ENCODE measurements around the gene HS3ST3A1. TPM values are rescaled to one million over a fixed set of nuclear protein-coding genes. Genes with fewer than 3 reads are reported as not detected.

The HS3ST3A1 gene
- total and polyA plus RNA-seq, 12 donors, result 0.12 to 4.1 (median 1.6) TPM; not detected in 1

DNA sequence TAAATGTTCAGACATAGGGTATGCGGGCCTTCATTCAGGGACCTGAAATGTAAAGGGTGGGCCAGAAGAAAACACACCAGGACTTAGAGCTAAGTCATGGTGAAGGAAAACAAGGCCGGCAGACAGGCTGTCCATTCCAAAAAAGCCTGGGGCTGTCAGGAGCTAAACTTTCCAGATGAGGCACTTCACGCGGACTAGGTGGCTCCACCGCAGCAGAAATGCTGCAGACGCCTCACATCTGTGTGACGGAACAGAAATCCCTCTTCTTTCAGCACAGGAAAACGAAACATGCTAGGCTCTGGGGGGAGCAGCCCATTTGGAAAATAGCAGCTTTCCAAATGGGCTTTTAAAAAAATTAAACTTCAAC lies 88.7 kb downstream of the HS3ST3A1 start:
- Histone ChIP-seq H3K4me3 (no peak overlapping the region), H3K9me3 (no peaks in the 10 kb centered on the region), H3K27ac (peak overlapping the region in 1 of 10 donors; percentile 23), H3K36me3 (no peaks in the 10 kb centered on the region), H3K4me1 (peaks cover 0 to 9% (median 0%) of the 10 kb centered on the region in 9 donors), H3K27me3 (no peaks in the 10 kb centered on the region)
- ATAC-seq (peak in 5 of 8 donors; percentile 42 to 85 (median 72)), DNase-seq (peak in 1 of 2 donors; percentile 20)
- 40 to 49% methylated on average over 8 of the region's 8 CpGs for WGBS, 2 donors
- intact Hi-C loops (cut with DNase I), result no loop called here
- TF ChIP-seq, protein P1, sequence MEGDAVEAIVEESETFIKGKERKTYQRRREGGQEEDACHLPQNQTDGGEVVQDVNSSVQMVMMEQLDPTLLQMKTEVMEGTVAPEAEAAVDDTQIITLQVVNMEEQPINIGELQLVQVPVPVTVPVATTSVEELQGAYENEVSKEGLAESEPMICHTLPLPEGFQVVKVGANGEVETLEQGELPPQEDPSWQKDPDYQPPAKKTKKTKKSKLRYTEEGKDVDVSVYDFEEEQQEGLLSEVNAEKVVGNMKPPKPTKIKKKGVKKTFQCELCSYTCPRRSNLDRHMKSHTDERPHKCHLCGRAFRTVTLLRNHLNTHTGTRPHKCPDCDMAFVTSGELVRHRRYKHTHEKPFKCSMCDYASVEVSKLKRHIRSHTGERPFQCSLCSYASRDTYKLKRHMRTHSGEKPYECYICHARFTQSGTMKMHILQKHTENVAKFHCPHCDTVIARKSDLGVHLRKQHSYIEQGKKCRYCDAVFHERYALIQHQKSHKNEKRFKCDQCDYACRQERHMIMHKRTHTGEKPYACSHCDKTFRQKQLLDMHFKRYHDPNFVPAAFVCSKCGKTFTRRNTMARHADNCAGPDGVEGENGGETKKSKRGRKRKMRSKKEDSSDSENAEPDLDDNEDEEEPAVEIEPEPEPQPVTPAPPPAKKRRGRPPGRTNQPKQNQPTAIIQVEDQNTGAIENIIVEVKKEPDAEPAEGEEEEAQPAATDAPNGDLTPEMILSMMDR (IDR thresholded peaks at IDR 0.05), result no peak

DNA sequence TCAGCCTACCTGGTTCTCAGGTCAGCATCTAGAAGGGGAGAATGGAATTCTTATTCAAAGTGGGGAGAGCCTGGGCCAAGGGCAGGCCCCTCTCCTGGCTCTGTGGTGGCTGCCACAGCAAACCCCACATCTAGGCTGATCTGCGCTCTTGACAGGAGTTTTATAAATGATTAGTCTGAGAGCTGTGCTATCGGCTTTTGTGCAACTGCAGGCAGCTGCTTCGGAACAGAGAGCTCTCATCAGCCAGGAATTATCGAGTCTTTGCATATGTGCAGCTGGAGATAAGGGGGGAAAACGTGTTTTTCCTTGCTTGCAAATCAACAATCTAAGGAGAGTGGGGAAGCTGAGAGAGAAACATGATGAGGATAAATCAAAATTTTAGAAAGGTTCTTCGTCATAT lies 91.7 kb downstream of the HS3ST3A1 start:
- Histone ChIP-seq H3K36me3 (no peaks in the 10 kb centered on the region), H3K27me3 (peaks cover 0 to 3% (median 0%) of the 10 kb centered on the region in 7 donors), H3K27ac (no peak overlapping the region), H3K9me3 (no peaks in the 10 kb centered on the region), H3K4me3 (no peak overlapping the region), H3K4me1 (peaks cover 0 to 9% (median 0%) of the 10 kb centered on the region in 9 donors)
- TF ChIP-seq, protein P1 (IDR thresholded peaks at IDR 0.05), result no peak
- peak in 2 of 8 donors; percentile 36 to 49 for ATAC-seq
- WGBS, 2 donors, result 27 to 33% methylated on average over 6 of the region's 6 CpGs
- intact Hi-C loops (cut with DNase I), result no loop called here
- DNase-seq, result no peak

DNA sequence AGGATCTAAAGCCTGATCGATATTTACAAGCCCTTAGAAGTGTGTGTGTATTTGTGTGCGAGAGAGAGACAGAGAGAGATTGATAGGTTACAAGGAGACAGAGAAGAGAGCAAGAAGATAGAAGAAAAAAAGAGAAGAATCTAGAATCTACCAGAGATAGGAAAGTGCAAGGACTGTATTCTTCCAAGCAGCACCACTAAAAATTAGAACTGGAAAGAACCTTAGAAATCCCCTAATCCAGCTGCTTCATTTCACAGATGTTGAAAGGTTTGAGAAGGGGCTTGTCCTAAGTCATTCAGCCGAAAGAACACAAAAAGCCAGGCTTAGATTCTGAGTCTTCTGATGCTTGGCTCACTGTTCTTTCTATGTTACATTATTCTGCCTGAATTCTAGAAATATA lies 92.2 kb downstream of the HS3ST3A1 start:
- ATAC-seq (peak in 2 of 8 donors; percentile 39 to 49), DNase-seq (no peak)
- intact Hi-C loops (cut with DNase I), result no loop called here
- H3K27ac ChIP-seq, result no peak overlapping the region
- TF ChIP-seq, protein P1 (IDR thresholded peaks at IDR 0.05), result no peak
- H3K27me3 ChIP-seq, result peaks cover 0 to 3% (median 0%) of the 10 kb centered on the region in 7 donors
- H3K4me1 ChIP-seq, result peaks cover 0 to 9% (median 0%) of the 10 kb centered on the region in 9 donors
- no peaks in the 10 kb centered on the region for H3K9me3 ChIP-seq
- 63 to 68% methylated on average over 3 of the region's 3 CpGs for WGBS, 2 donors
- no peak overlapping the region for H3K4me3 ChIP-seq
- no peaks in the 10 kb centered on the region for H3K36me3 ChIP-seq

DNA sequence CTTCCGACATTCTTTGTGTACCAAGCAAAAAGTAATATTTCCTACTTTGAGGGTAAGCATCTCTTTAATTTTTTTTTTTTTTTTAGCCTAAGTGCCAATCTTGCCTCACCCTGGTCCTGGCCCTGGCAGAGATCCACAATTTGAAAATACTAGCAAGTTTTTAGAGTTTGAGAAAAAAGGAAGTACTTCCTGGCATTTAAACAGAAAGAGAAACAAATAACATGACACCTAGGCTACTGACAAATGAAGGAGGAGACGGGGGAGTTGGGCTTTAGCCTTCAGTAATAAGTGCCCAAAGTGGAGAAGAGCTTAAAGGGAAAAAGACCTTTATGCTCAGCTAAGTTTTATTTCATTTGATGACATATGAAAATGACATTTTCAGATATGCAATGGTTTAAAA lies 92.8 kb downstream of the HS3ST3A1 start:
- DNase-seq, result no peak
- no peak for ATAC-seq
- Histone ChIP-seq H3K9me3 (no peaks in the 10 kb centered on the region), H3K27ac (no peak overlapping the region), H3K36me3 (no peaks in the 10 kb centered on the region), H3K4me3 (no peak overlapping the region), H3K27me3 (peaks cover 0 to 3% (median 0%) of the 10 kb centered on the region in 7 donors), H3K4me1 (peaks cover 0 to 9% (median 0%) of the 10 kb centered on the region in 9 donors)
- intact Hi-C loops (cut with DNase I), result no loop called here
- TF ChIP-seq, protein P1 (IDR thresholded peaks at IDR 0.05), result no peak
- WGBS, 2 donors, result 66 to 74% methylated on average over 2 of the region's 2 CpGs

Data from heart right ventricle (tissue), 16 donors.